WTC11 (cell line): ENCODE results near the gene TMEM200A. TPM values are rescaled to one million over a fixed set of nuclear protein-coding genes. Genes with fewer than 3 reads are reported as not detected.

Experiments
- ATAC-seq: fragments of 200-7000 bp; cut with Tn5 transposase; 2 replicates; pipeline ENCODE4 v1.10.0; 2021; ENCODE audit warnings: mild to moderate bottlenecking, moderate library complexity
- CTCF ChIA-PET: fragments of 300-600 bp; sonication (Branson Sonifier 250); formaldehyde crosslinking; loops from one replicate; lab custom pipeline; 2021; ENCODE audit warnings: antibody characterized with exemption; lab: Charles Lee
- POLR2A ChIA-PET: fragments of 350-600 bp; sonication (Branson Sonifier 250); formaldehyde crosslinking; loops from one replicate; lab custom pipeline; 2021; ENCODE audit warnings: antibody characterized with exemption; lab: Charles Lee
- DNase-seq: peaks from one replicate; pipeline ENCODE4 v3.0.0; 2021; ENCODE audit warnings: low spot score
- H3K27ac Mint-ChIP-seq: 2 replicates; pipeline ENCODE4 v1.8.0; 2021; ENCODE audit warnings: mixed read lengths
- H3K27me3 Mint-ChIP-seq: 2 replicates; pipeline ENCODE4 v1.8.0; 2021; ENCODE audit warnings: low read depth, mild to moderate bottlenecking, moderate library complexity, mixed read lengths
- H3K36me3 Mint-ChIP-seq: 2 replicates; pipeline ENCODE4 v1.8.0; 2021; ENCODE audit warnings: mixed read lengths
- H3K4me1 Mint-ChIP-seq: 2 replicates; pipeline ENCODE4 v1.8.0; 2022; ENCODE audit warnings: mixed read lengths
- H3K4me3 Mint-ChIP-seq: 2 replicates; pipeline ENCODE4 v1.8.0; 2021; ENCODE audit warnings: mild to moderate bottlenecking, moderate library complexity, mixed read lengths
- H3K9me3 Mint-ChIP-seq: 2 replicates; pipeline ENCODE4 v1.8.0; 2021; ENCODE audit warnings: mixed read lengths
- AFF4 ChIP-seq: sonication (generic); formaldehyde crosslinking; IDR thresholded peaks from 2 replicates; pipeline ENCODE4 v1.8.1; 2023; ENCODE audit warnings: mild to moderate bottlenecking, missing genetic modification reagents, borderline replicate concordance
- E2F4 ChIP-seq: sonication (generic); formaldehyde crosslinking; IDR thresholded peaks from 2 replicates; pipeline ENCODE4 v1.8.1; 2022; ENCODE audit warnings: low read depth, mild to moderate bottlenecking, moderate library complexity, missing genetic modification reagents, borderline replicate concordance
- FOXJ3 ChIP-seq: sonication (generic); formaldehyde crosslinking; IDR thresholded peaks from 2 replicates; pipeline ENCODE4 v1.9.0; 2021; ENCODE audit warnings: missing genetic modification reagents, mild to moderate bottlenecking, borderline replicate concordance
- GTF2I ChIP-seq: fragments of 250-450 bp; sonication (Bioruptor Pico); conservative IDR thresholded peaks from 2 replicates; pipeline ENCODE4 v1.4.0; 2021; ENCODE audit warnings: mild to moderate bottlenecking
- IRF2 ChIP-seq: sonication (generic); formaldehyde crosslinking; IDR thresholded peaks from 2 replicates; pipeline ENCODE4 v1.8.0; 2022; ENCODE audit warnings: low read depth, missing genetic modification reagents, borderline replicate concordance
- MAX ChIP-seq: sonication (generic); formaldehyde crosslinking; IDR thresholded peaks from 2 replicates; pipeline ENCODE4 v1.8.0; 2022; ENCODE audit warnings: mild to moderate bottlenecking, missing genetic modification reagents
- PRDM15 ChIP-seq: sonication (generic); formaldehyde crosslinking; IDR thresholded peaks from 2 replicates; pipeline ENCODE4 v1.8.0; 2022; ENCODE audit warnings: missing genetic modification reagents
- RORB ChIP-seq: fragments of 250-450 bp; sonication (Bioruptor Pico); IDR thresholded peaks from 2 replicates; pipeline ENCODE4 v1.9.0; 2021; ENCODE audit warnings: mild to moderate bottlenecking
- SMAD4 ChIP-seq: sonication (generic); formaldehyde crosslinking; IDR thresholded peaks from 2 replicates; pipeline ENCODE4 v1.8.0; 2022; ENCODE audit warnings: mild to moderate bottlenecking, missing genetic modification reagents
- SP1 ChIP-seq: sonication (generic); formaldehyde crosslinking; conservative IDR thresholded peaks from 2 replicates; pipeline ENCODE4 v1.8.1; 2022; ENCODE audit warnings: missing genetic modification reagents
- ZBTB43 ChIP-seq: sonication (generic); formaldehyde crosslinking; IDR thresholded peaks from 2 replicates; pipeline ENCODE4 v1.8.1; 2023; ENCODE audit warnings: mild to moderate bottlenecking, missing genetic modification reagents
- ZNF232 ChIP-seq: sonication (generic); formaldehyde crosslinking; IDR thresholded peaks from 2 replicates; pipeline ENCODE4 v1.8.0; 2022; ENCODE audit warnings: mild to moderate bottlenecking, missing genetic modification reagents
- ZNF281 ChIP-seq: sonication (generic); formaldehyde crosslinking; IDR thresholded peaks from 2 replicates; pipeline ENCODE4 v1.8.0; 2023; ENCODE audit warnings: mild to moderate bottlenecking, missing genetic modification reagents
- ZNF317 ChIP-seq: sonication (generic); formaldehyde crosslinking; IDR thresholded peaks from 2 replicates; pipeline ENCODE4 v1.8.1; 2023; ENCODE audit warnings: low read depth, mild to moderate bottlenecking, moderate library complexity, missing genetic modification reagents, borderline replicate concordance
- ZNF425 ChIP-seq: fragments of 250-450 bp; sonication (Bioruptor Pico); conservative IDR thresholded peaks from 2 replicates; pipeline ENCODE4 v1.9.0; 2021; ENCODE audit warnings: mild to moderate bottlenecking
- total RNA-seq: library from RNA; stranded (reverse); gene quantifications from 3 replicates; pipeline ENCODE4 v1.2.3, GENCODE V29; 2021

The TMEM200A gene
- total RNA-seq, 1 experiment from 2014 or later, result 11.0 TPM

- TF ChIP-seq ZBTB43 (CRISPR knock-in tag) (no peak), GTF2I (CRISPR knock-in tag) (no peak)
These were observed 100.9 kb downstream of the TMEM200A start (continued) for GRCh38 chr6:130466748-130467061.

- no peak overlapping the region for H3K27ac Mint-ChIP-seq
- no peak for TF ChIP-seq ZNF425
- no peak for TF ChIP-seq ZNF281 (CRISPR knock-in tag)
- no peak for TF ChIP-seq GTF2I (CRISPR knock-in tag)
- no peak for TF ChIP-seq PRDM15 (CRISPR knock-in tag)
- no peak for TF ChIP-seq SP1 (CRISPR knock-in tag)
- no peak for TF ChIP-seq ZBTB43 (CRISPR knock-in tag)
- TF ChIP-seq AFF4 (CRISPR knock-in tag), result no peak
- TF ChIP-seq MAX (CRISPR knock-in tag), result no peak
- no peak for TF ChIP-seq IRF2 (CRISPR knock-in tag)
- no peak for TF ChIP-seq SMAD4 (CRISPR knock-in tag)
- TF ChIP-seq ZNF317 (CRISPR knock-in tag), result no peak
- TF ChIP-seq RORB (CRISPR knock-in tag), result no peak
- TF ChIP-seq E2F4 (CRISPR knock-in tag), result no peak
- no peak for TF ChIP-seq FOXJ3 (CRISPR knock-in tag)
- TF ChIP-seq ZNF232, result no peak
These were observed 101.6 kb downstream of the TMEM200A start for GRCh38 chr6:130467146-130468050.

More at GRCh38 chr6:130467146-130468050, 101.6 kb downstream of the TMEM200A start:
- Mint-ChIP-seq H3K9me3 (no peaks in the 10 kb centered on the region), H3K27me3 (no peaks in the 10 kb centered on the region), H3K4me1 (peaks cover 19% of the 10 kb centered on the region), H3K4me3 (no peak overlapping the region), H3K36me3 (no peaks in the 10 kb centered on the region)
- ChIA-PET CTCF (interaction anchor here (1.3 kb wide), 1 partner anchor 102 kb away, joined by 4 read pairs; the partner anchor contains the start of gene TMEM200A), POLR2A (no interaction called here)
- ATAC-seq (peak; percentile 47; the same call in 1 of the 2 replicates), DNase-seq (no peak)
